Body of pancreas (tissue), 4 donors: ENCODE measurements around the gene GJD4.

Experiments
- POLR2A ChIP-seq, 3 donors: fragments of 450-650 bp; IDR thresholded peaks; one replicate each; pipeline ENCODE4 v1.6.1; 2016; ENCODE audit warnings: antibody characterized with exemption in 3 of 3, mild to moderate bottlenecking in 2 of 3
- TF ChIP-seq, protein P1 (sequence below), 7 experiments: fragments of 450-650 bp in 4 of 7; fragments of 200-600 bp in 3 of 7; sonication (generic) in 3 of 7; IDR thresholded peaks; one replicate each; pipeline ENCODE4 v1.5.1; 2016 to 2019; ENCODE audit warnings: antibody characterized with exemption in 7 of 7

DNA sequence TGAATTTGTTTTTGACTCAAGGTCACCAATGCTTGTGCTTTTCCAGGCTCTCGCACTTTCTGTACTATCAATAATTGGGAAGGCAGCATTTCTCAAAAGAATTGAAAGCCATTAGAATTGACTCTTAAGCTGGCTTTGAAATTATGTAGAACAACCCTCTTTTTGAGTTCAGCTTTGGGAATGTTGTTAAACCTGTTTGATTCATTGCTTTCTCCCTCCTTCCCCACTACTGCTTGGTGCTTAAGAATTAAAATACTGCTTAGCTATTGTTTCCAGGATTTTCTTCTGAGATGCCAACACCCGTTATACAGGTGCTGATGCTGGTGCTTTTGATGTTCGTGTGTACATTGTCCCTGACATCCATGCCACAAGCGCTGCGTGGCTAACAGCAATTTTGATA, 52.5 kb downstream of the GJD4 start:
- TF ChIP-seq, protein P1, sequence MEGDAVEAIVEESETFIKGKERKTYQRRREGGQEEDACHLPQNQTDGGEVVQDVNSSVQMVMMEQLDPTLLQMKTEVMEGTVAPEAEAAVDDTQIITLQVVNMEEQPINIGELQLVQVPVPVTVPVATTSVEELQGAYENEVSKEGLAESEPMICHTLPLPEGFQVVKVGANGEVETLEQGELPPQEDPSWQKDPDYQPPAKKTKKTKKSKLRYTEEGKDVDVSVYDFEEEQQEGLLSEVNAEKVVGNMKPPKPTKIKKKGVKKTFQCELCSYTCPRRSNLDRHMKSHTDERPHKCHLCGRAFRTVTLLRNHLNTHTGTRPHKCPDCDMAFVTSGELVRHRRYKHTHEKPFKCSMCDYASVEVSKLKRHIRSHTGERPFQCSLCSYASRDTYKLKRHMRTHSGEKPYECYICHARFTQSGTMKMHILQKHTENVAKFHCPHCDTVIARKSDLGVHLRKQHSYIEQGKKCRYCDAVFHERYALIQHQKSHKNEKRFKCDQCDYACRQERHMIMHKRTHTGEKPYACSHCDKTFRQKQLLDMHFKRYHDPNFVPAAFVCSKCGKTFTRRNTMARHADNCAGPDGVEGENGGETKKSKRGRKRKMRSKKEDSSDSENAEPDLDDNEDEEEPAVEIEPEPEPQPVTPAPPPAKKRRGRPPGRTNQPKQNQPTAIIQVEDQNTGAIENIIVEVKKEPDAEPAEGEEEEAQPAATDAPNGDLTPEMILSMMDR (IDR thresholded peaks at IDR 0.05) = no peak
- TF ChIP-seq POLR2A (IDR thresholded peaks at IDR 0.05) = no peak
